GM18520 (cell line): ENCODE data around the gene TAAR6.
"Not testable (repeated sequence)": the region's sequence is repeated elsewhere in the genome, so short reads cannot be mapped to it uniquely, and the experiment has no call there.

ENCODE experiments used
- ATAC-seq: cut with Tn5 transposase; IDR thresholded peaks from one replicate; pipeline ENCODE4 v1.9.1; 2021; ENCODE audit not compliant: unreplicated experiment

Gene TAAR6

GRCh38 chr6:132570221-132570777, at the start of gene TAAR6:
Gene TAAR6, plus strand, starts transcription at chr6:132570322. Its CDS starts 0 bp downstream, at chr6:132570322.
- no peak for ATAC-seq

- no peak for ATAC-seq
These were observed 49.2 kb upstream of the TAAR6 start for GRCh38 chr6:132520953-132521352.

GRCh38 chr6:132524646-132525045, 45.5 kb upstream of the TAAR6 start:
- no peak for ATAC-seq

- ATAC-seq, result no peak
These were observed 44.3 kb upstream of the TAAR6 start for GRCh38 chr6:132525866-132526265.

GRCh38 chr6:132526461-132526860, 43.7 kb upstream of the TAAR6 start:
- ATAC-seq, result no peak

GRCh38 chr6:132527791-132528190, 42.3 kb upstream of the TAAR6 start:
- no peak for ATAC-seq

GRCh38 chr6:132530293-132530974, 39.7 kb upstream of the TAAR6 start:
- ATAC-seq, result peak; percentile 61

GRCh38 chr6:132534546-132534945, 35.6 kb upstream of the TAAR6 start:
- ATAC-seq, result not testable (repeated sequence)

GRCh38 chr6:132537145-132537544, 33.0 kb upstream of the TAAR6 start:
- ATAC-seq, result no peak

GRCh38 chr6:132537977-132538376, 32.1 kb upstream of the TAAR6 start, which contains the start of gene TAAR9:
Gene TAAR9, plus strand, starts transcription at chr6:132538277. Its CDS starts 13 bp downstream, at chr6:132538290.
- no peak for ATAC-seq

GRCh38 chr6:132544826-132545225, 25.3 kb upstream of the TAAR6 start:
- ATAC-seq, result no peak

- ATAC-seq, result no peak
These were observed 21.2 kb upstream of the TAAR6 start for GRCh38 chr6:132548746-132549463.

- no peak for ATAC-seq
These were observed 18.9 kb upstream of the TAAR6 start for GRCh38 chr6:132551214-132551613.

- ATAC-seq, result no peak
These were observed 17.8 kb upstream of the TAAR6 start, which contains the start of gene TAAR8 for GRCh38 chr6:132552372-132552771. Gene TAAR8, plus strand, starts transcription at chr6:132552672. Its CDS starts 21 bp downstream, at chr6:132552693.

- ATAC-seq, result not testable (repeated sequence)
These were observed 10.0 kb upstream of the TAAR6 start for GRCh38 chr6:132560087-132560486.

GRCh38 chr6:132566404-132566803, 3.7 kb upstream of the TAAR6 start:
- no peak for ATAC-seq

- ATAC-seq, result no peak
These were observed 2.6 kb upstream of the TAAR6 start for GRCh38 chr6:132567566-132567965.

- ATAC-seq, result no peak
These were observed 1.5 kb upstream of the TAAR6 start for GRCh38 chr6:132568611-132569010.

GRCh38 chr6:132569170-132569569, 952 bp upstream of the TAAR6 start:
- no peak for ATAC-seq

GRCh38 chr6:132571774-132572173, 1.7 kb downstream of the TAAR6 start:
- ATAC-seq, result no peak

GRCh38 chr6:132584698-132585097, 14.6 kb downstream of the TAAR6 start:
- no peak for ATAC-seq

GRCh38 chr6:132587424-132587823, 17.3 kb downstream of the TAAR6 start:
- no peak for ATAC-seq
